CD14-positive monocyte (primary cell): Measurements from ENCODE around the gene POSTN. TPM values are rescaled to one million over a fixed set of nuclear protein-coding genes. Genes with fewer than 3 reads are reported as not detected.

Source experiments
- DNase-seq, 3 donors: peaks; one replicate each; pipeline ENCODE4 v3.0.0-alpha.2; 2011 to 2022
- H2AFZ ChIP-seq: 2 replicates; pipeline ENCODE4 v1.6.0; 2012; ENCODE audit warnings: mild to moderate bottlenecking, low read depth, low read length, inconsistent platforms; ENCODE audit not compliant: insufficient read depth, poor library complexity, severe bottlenecking
- H3K27ac ChIP-seq, 2 donors: 1 replicate in 1 of 2; 2 replicates in 1 of 2; pipeline ENCODE4 v1.5.1; 2012 to 2013; ENCODE audit warnings: low read length in 2 of 2, control low read depth in 1 of 2, inconsistent platforms in 1 of 2, low read depth in 1 of 2, mild to moderate bottlenecking in 1 of 2
- H3K27me3 ChIP-seq, 2 donors: one replicate each; pipeline versions ENCODE4 v1.6.0 to v1.6.1; 2011 to 2013; ENCODE audit warnings: low read length in 2 of 2; ENCODE audit not compliant: control insufficient read depth in 2 of 2, insufficient read depth in 2 of 2
- H3K36me3 ChIP-seq, 2 donors: replicated peaks in 1 of 2; 1 replicate in 1 of 2; 2 replicates in 1 of 2; pipeline versions ENCODE4 v1.5.1 to v1.6.1; 2012 to 2013; ENCODE audit warnings: low read length in 2 of 2, control low read depth in 1 of 2, inconsistent platforms in 1 of 2, mild to moderate bottlenecking in 1 of 2; ENCODE audit not compliant: insufficient read depth in 2 of 2, control insufficient read depth in 1 of 2
- H3K4me1 ChIP-seq, 2 donors: 1 replicate in 1 of 2; 2 replicates in 1 of 2; pipeline versions ENCODE4 v1.5.1 to v1.6.1; 2012 to 2013; ENCODE audit warnings: low read length in 2 of 2, control low read depth in 1 of 2, inconsistent platforms in 1 of 2, mild to moderate bottlenecking in 1 of 2, moderate library complexity in 1 of 2; ENCODE audit not compliant: insufficient read depth in 2 of 2, control insufficient read depth in 1 of 2
- H3K4me2 ChIP-seq: replicated peaks from 2 replicates; pipeline ENCODE3; 2012; ENCODE audit warnings: low read length, moderate library complexity, mild to moderate bottlenecking; ENCODE audit not compliant: poor library complexity, severe bottlenecking; ENCODE audit errors: extremely low read depth
- H3K4me3 ChIP-seq, 3 experiments: fragments of 200-600 bp in 1 of 3; sonication (generic) in 1 of 3; replicated peaks in 1 of 3; 1 replicate in 2 of 3; 2 replicates in 1 of 3; pipeline ENCODE4 v1.5.1; 2011 to 2013; ENCODE audit warnings: low read length in 3 of 3, mild to moderate bottlenecking in 3 of 3, control low read depth in 2 of 3, low read depth in 2 of 3, inconsistent platforms in 1 of 3, moderate library complexity in 1 of 3
- H3K79me2 ChIP-seq: 2 replicates; pipeline ENCODE4 v1.6.0; 2012; ENCODE audit warnings: mild to moderate bottlenecking, control low read depth, inconsistent platforms, low read length, moderate library complexity; ENCODE audit not compliant: insufficient read depth
- H3K9ac ChIP-seq: 2 replicates; pipeline ENCODE4 v1.6.0; 2017; ENCODE audit warnings: low read length, mild to moderate bottlenecking; ENCODE audit not compliant: insufficient read depth, poor library complexity, severe bottlenecking
- H3K9me3 ChIP-seq, 2 donors: replicated peaks in 1 of 2; 1 replicate in 1 of 2; 2 replicates in 1 of 2; pipeline versions ENCODE4 v1.5.1 to v1.6.1; 2012 to 2013; ENCODE audit warnings: low read length in 2 of 2, control low read depth in 1 of 2; ENCODE audit not compliant: control insufficient read depth in 1 of 2, insufficient read depth in 1 of 2
- H4K20me1 ChIP-seq: 2 replicates; pipeline ENCODE4 v1.6.0; 2012; ENCODE audit warnings: mild to moderate bottlenecking, low read length, control low read depth, moderate library complexity; ENCODE audit not compliant: insufficient read depth
- H3K27ac Mint-ChIP-seq, 7 donors: one replicate each; pipeline ENCODE4 v1.8.0; 2020; ENCODE audit warnings: mild to moderate bottlenecking in 7 of 7, mixed read lengths in 7 of 7, moderate library complexity in 6 of 7, inconsistent platforms in 2 of 7
- H3K27me3 Mint-ChIP-seq, 3 donors: one replicate each; pipeline ENCODE4 v1.8.0; 2021 to 2022; ENCODE audit warnings: low read depth in 3 of 3, mild to moderate bottlenecking in 3 of 3, mixed read lengths in 3 of 3, moderate library complexity in 3 of 3, inconsistent platforms in 1 of 3
- H3K36me3 Mint-ChIP-seq, 2 donors: one replicate each; pipeline ENCODE4 v1.8.0; 2020; ENCODE audit warnings: mixed read lengths in 2 of 2, inconsistent platforms in 1 of 2, mild to moderate bottlenecking in 1 of 2
- H3K4me1 Mint-ChIP-seq: one replicate; pipeline ENCODE4 v1.8.0; 2020; ENCODE audit warnings: mild to moderate bottlenecking, mixed read lengths
- H3K4me3 Mint-ChIP-seq, 2 donors: one replicate each; pipeline ENCODE4 v1.8.0; 2020; ENCODE audit warnings: mild to moderate bottlenecking in 2 of 2, mixed read lengths in 2 of 2, moderate library complexity in 1 of 2
- H3K9me3 Mint-ChIP-seq, 7 donors: one replicate each; pipeline ENCODE4 v1.8.0; 2020 to 2022; ENCODE audit warnings: mixed read lengths in 7 of 7, mild to moderate bottlenecking in 6 of 7, moderate library complexity in 6 of 7, inconsistent platforms in 2 of 7
- CTCF ChIP-seq: fragments of 200-600 bp; IDR thresholded peaks from one replicate; pipeline ENCODE4 v1.8.0; 2022; ENCODE audit warnings: antibody characterized with exemption, mild to moderate bottlenecking
- WGBS: methylation state at CpG from one replicate; pipeline ENCODE4 v1.1.5; 2013; ENCODE audit warnings: missing lambda C conversion rate; ENCODE audit not compliant: insufficient coverage; 5-methylcytosine and 5-hydroxymethylcytosine counted together
- intact Hi-C, 2 donors: fragments of 100-400 bp; cut with micrococcal nuclease; formaldehyde crosslinking; loops; one replicate each; pipeline versions ENCODE4 v1.15.0 to v1.15.1; 2023
- polyA plus RNA-seq, 3 donors: library from polyadenylated mRNA; depleted of rRNA in 1 of 3; unstranded in 2 of 3; stranded (reverse) in 1 of 3; fragments of 300-500 nt in 2 of 3; fragments of >200 nt in 1 of 3; fragmentation: Illumina TruSeq in 2 of 3; gene quantifications; 1 replicate in 2 of 3; 2 replicates in 1 of 3; pipeline ENCODE4 v1.2.3, GENCODE V29; 2012 to 2021

Gene POSTN
- polyA plus RNA-seq, 3 donors: not detected

- Histone ChIP-seq H3K4me3 (no peak overlapping the region), H2AFZ (no peak overlapping the region), H3K27me3 (no peaks in the 10 kb centered on the region), H3K27ac (no peak overlapping the region), H3K4me2 (no peak overlapping the region), H3K4me1 (no peaks in the 10 kb centered on the region), H4K20me1 (no peaks in the 10 kb centered on the region), H3K9me3 (peaks cover 13 to 28% of the 10 kb centered on the region in 2 donors), H3K36me3 (no peaks in the 10 kb centered on the region), H3K79me2 (no peaks in the 10 kb centered on the region), H3K9ac (no peak overlapping the region)
- Mint-ChIP-seq H3K27me3 (no peaks in the 10 kb centered on the region), H3K27ac (no peak overlapping the region), H3K4me1 (no peaks in the 10 kb centered on the region), H3K4me3 (no peak overlapping the region), H3K36me3 (no peaks in the 10 kb centered on the region), H3K9me3 (peaks cover 2 to 26% (median 15%) of the 10 kb centered on the region in 7 donors)
- no peak for DNase-seq
- 76% methylated on average over 2 of the region's 3 CpGs for WGBS
- intact Hi-C loops: no loop called here
- TF ChIP-seq CTCF: no peak
Observed at GRCh38 chr13:37546087-37546486, 52.5 kb downstream of the POSTN start.

- H3K36me3 ChIP-seq: no peaks in the 10 kb centered on the region
- H4K20me1 ChIP-seq: no peaks in the 10 kb centered on the region
- DNase-seq: no peak
- no CpG with 5 or more reads among the region's 3 CpGs for WGBS
- no peak overlapping the region for H3K27ac ChIP-seq
- no peaks in the 10 kb centered on the region for H3K79me2 ChIP-seq
- no peak overlapping the region for H3K4me3 ChIP-seq
- Mint-ChIP-seq H3K9me3 (peaks cover 2 to 25% (median 15%) of the 10 kb centered on the region in 7 donors), H3K27me3 (no peaks in the 10 kb centered on the region), H3K4me3 (no peak overlapping the region), H3K36me3 (no peaks in the 10 kb centered on the region), H3K27ac (no peak overlapping the region), H3K4me1 (no peaks in the 10 kb centered on the region)
- H3K4me2 ChIP-seq: no peak overlapping the region
- no peak overlapping the region for H3K9ac ChIP-seq
- no peaks in the 10 kb centered on the region for H3K4me1 ChIP-seq
- no peak overlapping the region for H2AFZ ChIP-seq
- intact Hi-C loops: no loop called here
- peaks cover 13 to 26% of the 10 kb centered on the region in 2 donors for H3K9me3 ChIP-seq
- no peaks in the 10 kb centered on the region for H3K27me3 ChIP-seq
- TF ChIP-seq CTCF: no peak
Observed at GRCh38 chr13:37544995-37545394, 53.6 kb downstream of the POSTN start.
